Measurements from ENCODE around the gene VPREB3.

GRCh38 chr22:23767303-23767672 is 13.1 kb upstream of the VPREB3 start:
- TF ChIP-seq CTCF (IDR thresholded peaks at IDR 0.05; ENCODE audit: poor library complexity) (no peak), EZH2phosphoT487 (IDR thresholded peaks at IDR 0.05; ENCODE audit: low read depth, severe bottlenecking, unreplicated experiment) (no peak), EZH2 (IDR thresholded peaks at IDR 0.05; ENCODE audit: borderline replicate concordance) (no peak)

Measured in hepatocyte (in vitro differentiated cells).